NCI-H460 (cell line): ENCODE data around the gene FSIP1. TPM values are rescaled to one million over a fixed set of nuclear protein-coding genes. Genes with fewer than 3 reads are reported as not detected.

Experiments
- DNase-seq: peaks from one replicate; pipeline ENCODE4 v3.0.0-alpha.2; 2016; ENCODE audit warnings: low read depth; ENCODE audit errors: extremely low read depth
- total RNA-seq: library from RNA; depleted of rRNA; stranded (reverse); fragments of >200 nt; shearing (Covaris generic); gene quantifications from 2 replicates; pipeline ENCODE4 v1.2.3, GENCODE V29; 2014

Gene FSIP1
- total RNA-seq, 1 experiment from 2014 or later, result 0.52 TPM

DNA sequence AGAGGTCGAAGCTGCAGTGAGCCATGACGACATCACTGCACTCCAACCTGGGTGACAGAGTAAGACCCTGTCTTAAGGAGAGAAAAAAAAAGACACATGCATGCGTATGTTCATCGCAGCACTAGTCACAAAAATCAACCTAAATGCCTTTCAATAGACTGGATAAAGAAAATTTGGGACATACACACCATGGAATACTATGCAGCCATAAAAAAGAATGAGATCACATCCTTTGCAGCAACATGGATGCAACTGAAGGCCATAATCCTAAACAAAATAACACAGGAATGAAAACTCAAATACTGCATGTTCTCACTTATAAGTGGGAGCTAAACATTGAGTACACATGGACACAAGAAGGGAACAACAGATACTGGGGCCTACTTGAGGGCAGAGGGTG lies 53.1 kb downstream of the FSIP1 start:
- no peak for DNase-seq

DNA sequence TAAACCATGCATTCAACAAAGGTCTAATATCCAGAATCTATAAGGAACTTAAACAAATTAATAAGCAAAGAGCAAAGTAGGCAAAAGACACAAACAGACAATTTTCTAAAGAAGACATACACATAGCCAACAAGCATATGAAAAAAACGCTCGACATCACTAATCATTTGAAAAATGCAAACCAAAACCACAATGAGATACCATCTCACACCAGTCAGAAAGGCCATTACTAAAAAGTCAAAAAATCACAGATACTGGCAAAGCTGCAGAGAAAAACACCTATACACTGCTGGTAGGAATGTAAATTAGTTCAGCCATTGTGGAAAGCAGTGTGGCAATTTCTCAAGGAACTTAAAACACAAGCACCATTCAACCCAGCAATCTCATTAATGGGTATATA lies 53.8 kb downstream of the FSIP1 start:
- no peak for DNase-seq

DNA sequence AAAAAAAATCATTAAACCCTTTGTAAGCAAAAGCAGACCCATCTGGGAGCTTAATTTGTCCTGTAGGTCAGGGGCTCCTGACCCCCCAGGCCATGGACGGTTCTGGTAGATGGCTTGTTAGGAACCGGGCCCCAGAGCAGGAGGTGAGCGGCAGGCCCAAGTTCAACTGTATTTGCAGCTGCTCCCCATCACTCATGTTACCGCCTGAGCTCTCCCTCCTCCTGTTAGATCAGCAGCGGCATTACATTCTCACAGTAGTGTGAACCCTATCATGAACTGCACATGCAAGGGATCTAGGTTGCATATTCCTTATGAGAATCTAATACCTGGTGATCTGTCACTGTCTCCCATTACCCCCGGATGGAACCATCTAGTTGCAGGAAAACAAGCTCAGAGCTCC lies 60.7 kb downstream of the FSIP1 start:
- no peak for DNase-seq

DNA sequence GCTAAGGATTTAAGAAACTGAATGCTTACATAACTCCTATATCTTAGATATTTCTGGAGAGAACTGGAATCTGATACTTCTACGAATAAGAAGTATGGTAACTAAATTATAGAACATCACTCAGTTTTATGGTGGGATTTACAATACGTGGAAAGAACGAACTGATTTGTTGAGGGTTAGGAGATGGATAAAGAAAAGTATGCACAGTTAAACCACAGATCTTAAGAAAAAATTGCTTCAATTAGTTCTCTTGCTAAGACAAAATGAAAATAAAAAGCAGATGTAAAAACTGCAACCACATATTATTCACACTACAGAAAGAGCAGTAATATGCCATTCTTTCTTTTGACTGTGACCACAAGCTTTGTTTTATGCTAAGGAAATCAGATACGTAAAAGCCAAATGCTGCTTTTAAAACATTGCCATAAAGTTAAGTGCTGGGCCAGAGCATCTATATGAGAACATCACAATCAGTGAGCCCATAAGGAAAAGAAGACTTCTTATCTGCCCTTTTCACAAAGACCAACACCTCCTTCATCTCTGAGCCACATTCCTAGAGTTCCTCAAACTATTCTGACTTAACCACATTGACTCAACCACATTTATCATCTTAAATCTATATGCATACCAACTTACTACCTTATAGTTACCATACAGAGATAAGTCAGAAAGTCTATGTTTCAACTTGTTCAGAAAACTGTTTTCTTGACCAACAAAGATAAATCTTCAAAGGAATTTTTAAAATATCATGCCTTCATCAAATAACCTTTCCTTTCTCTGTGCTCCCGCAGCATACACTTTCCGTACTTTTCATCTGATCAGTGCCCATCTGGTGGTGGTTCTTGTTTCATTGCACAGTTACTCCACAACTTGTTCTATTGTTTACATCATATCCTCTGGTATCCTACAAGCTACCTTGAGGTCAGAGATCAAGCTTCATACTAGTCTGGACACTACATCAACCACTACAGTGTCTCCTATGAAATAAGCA lies 61.7 kb downstream of the FSIP1 start:
- no peak for DNase-seq

DNA sequence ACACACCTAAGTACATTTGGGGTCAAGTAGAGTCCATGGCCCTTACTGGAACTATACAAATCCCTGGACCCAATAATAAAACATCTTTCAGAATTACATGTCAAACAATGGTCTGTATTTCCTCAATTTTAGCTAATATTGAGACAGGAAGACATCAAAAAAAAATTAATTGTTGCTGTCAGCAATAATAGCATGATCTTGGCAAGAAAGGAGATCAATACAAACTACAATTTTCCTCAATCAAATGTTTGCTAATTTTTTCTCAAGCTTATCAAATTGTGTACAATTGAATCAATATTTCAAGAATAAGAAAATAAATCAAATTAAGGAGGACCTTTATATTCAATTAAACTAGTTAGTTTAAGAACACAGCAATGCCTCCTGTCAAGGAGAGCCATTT lies 62.6 kb downstream of the FSIP1 start:
- no peak for DNase-seq

DNA sequence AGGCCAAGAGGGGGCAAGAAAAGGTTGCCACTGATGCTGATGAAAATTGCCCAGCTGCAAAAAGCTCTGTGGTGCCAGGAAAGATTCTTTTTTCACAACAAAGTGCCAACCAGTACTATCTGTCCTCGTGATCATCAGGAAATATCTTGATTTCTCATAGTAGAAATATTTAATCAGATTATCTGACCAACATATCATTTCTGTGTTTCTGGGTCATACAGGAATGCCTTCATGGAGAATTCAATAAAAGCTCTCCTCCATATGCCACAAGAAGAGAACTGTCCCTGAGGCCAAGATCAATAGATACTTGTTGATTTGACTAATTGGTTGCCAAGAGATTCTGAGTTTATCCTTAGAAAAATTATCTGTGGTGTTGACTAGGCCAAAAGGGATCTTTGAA lies 63.5 kb downstream of the FSIP1 start:
- no peak for DNase-seq

DNA sequence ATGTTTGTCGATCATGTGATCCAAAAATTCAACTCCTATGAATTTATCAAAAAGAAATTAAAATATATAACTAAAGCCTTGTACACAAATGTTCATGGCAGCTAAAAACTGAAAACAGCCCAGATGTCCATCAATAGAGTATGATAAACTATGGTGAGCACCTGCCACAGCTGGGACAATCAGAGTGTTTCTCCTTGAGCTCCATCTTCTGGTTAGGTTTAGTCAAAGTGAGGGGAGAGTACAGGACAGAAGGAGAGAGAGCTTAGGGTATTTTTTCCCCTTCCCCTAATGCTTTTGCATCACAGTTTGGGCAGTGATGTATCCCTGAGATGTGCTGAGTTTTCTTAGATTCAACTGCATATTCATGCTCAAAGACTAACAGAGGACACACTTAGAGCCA lies 65.5 kb downstream of the FSIP1 start:
- no peak for DNase-seq

DNA sequence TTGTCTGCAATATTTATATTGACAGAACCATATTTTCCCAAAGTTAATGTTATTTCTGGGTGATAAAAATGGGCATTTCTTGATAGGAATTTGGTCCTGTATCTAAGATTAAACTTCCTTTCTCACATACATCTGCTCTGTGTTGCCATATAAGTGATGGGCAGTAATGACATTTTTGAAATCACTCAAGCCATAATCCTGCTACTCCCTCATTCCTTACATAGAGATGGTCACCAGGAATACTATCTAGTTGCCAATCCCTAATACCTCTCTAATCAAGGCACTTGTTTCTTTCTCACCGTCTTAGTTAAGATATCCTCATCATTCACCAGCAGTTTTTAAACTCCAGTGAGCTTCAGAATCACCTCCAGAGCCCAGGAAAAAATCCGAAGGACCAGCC lies 68.4 kb downstream of the FSIP1 start:
- no peak for DNase-seq

DNA sequence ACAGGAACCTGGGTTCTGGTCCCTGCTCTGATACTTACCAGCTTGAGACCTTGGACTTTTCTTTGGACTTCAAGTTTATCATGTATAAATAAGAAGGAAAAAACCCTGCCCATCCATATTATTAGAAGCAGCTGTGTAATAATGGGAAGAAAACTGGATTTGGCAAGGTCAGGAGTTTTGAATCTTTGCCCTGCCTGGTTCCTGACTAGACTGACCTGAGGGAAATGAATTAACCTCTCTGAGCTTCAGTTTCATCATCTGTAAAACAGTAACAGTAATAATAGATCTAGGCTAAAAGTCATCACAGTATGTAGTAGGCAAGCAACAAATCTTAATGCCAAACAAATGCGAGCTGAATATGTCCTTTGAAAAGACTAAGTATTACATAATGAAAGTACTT lies 68.8 kb downstream of the FSIP1 start:
- no peak for DNase-seq

DNA sequence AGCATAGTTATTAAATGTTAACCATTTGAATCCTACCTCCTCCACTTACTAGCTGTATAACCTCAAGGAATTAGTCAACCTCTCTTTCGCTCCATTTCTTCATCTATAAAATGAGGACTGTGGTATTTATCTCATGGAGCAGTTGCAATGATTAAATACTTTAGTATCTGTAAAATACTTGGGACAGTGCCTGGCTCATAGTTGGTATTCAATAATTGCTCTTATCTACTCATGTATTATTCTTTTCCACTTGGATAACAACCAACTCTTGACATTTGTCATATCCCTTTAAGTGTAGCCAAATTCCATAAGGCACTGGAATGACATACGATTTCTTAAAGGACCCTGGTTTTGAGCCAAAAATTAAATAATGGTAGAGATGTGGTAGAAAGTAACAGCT lies 72.0 kb downstream of the FSIP1 start:
- DNase-seq, result no peak

DNA sequence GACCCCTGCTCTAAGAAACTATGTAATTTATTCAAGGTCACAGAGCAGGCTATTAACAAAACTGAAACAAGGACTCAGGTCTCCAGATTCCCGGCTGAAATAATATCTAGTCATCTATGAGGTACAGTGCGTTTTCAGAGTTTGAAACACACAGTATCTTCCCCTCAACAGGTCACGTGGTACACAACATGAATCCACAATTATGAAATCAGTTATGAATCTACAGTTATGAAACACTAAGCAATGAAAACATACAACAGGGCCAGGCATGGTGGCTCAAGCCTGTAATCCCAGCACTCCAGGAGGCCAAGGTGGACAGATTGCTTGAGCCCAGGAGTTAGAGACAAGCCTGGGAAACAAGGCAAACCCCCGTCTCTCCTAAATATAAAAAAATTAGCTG lies 72.7 kb downstream of the FSIP1 start:
- DNase-seq, result no peak

DNA sequence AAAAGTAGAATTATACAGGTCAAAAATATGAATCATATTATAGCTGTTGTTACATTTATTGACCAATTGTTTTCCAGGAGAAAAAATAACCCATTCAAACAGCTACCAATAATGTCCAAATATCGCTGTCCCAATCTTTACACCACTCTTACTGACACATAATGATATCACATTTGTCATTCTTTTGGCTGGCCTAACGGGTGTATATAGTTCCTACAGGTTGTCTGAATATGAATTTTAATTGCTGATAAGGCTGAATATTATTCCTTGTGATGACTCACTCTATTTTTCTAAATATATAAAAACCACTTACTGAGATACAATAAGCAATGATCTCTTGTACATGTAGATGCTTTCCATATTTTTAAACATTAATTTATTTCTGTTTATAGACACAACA lies 76.4 kb downstream of the FSIP1 start:
- no peak for DNase-seq

DNA sequence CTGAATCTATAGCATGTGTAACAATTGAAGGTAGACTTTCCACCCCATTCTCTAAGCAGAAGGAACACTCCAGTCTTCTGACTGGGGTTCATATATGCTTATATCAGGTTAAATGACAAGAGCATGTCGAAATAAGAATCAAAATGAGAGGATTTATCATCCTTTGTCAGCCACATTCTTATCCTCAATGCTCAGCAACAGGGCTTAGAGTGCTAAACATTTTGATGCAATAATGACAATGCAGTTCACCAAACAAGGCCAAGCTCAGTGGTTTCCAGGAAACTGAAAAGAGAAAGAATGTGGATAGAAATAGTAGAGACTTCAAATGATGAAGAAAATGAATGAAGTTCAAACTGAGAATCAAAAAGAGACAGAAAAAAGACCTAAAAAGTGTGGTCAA lies 78.0 kb downstream of the FSIP1 start:
- DNase-seq, result no peak

DNA sequence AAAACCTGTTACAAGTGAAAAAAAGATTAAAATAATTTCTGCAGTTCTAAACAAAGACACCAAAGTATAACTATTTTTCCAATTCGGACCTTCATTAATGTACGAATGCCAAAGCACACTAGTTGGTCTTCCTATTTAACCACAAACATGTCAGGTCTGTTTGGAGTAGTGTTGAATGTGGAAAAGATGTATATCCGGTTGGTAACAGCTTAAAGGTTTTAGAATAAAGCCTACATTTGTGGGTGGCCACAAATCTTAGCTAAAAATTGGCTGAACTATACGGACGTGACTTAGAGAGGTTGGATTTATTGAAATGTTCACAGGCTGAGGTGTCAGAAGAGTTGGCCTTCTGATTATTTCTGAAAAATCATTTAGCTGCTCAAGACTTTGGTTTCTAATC lies 78.4 kb downstream of the FSIP1 start:
- no peak for DNase-seq

DNA sequence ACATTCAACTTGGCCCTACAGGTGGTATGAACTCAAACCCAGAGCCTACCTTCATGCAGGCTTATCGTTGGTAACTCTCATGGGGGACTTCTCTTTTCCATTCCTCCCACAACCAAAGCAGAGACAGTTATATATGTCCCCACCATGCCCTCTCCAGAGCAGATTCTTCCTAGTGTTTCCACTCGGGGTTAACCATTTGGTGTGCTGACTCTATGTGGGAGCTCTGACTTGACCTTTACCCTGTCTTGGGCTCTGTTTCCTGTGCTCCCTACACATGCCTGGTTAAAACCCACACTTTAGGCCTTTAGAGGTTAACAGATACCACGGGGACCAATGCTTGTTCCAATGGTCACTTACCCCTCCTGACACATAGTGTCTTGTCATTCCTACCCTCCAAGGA lies 80.7 kb downstream of the FSIP1 start:
- DNase-seq, result no peak

DNA sequence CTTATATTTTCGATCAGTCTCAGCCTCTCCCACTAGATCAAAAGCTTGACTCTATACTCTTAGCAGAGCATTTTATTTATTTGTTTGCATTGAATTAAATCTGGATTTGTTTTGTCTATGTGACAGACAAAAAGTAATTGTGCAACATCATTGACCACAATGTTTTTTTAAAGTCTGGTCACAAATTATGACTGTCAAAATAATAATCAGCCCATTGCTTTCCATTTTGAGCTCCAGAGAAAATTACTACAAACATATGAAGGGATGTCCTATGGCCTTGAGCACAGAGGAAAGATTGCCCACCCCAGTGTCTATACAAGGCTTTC lies 82.3 kb downstream of the FSIP1 start:
- DNase-seq, result no peak

DNA sequence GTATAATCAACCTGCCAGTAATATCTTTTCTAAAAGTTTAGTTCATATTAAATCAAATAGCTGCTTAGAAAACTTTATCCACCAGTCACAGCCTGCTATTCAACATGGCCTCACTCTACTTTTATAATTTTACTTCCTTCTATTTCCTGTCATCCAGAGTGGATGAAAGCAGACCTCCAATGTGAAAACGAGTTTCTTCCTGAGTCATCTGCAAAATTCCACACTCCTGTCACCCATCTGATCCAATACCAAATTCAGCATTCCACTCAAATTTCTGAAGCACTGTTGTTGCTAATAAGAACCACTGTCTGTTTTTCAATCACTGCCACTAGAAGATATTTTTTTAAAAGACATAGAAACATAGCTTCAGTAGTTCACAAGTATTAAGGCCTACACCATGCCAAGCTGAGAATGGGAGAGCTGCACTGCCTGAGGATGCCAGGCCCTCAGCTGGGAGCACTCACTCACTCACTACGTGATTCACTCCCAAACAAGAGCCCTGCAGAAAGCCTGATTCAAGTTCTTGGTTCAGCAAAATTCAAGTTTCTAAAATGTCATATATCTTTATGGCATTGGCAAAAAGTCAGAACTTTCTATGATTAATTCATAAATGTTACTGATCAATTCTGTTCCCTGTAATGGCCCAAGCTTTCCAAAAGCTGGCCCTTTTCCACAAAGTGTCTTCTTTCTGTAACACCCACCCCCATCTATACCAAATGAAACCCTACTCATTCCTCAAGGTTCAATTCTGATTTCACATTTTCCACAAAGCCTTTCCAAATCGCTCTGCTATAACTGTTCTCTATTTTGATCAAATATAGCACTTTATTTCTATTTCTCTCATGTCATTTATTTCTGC lies 82.9 kb downstream of the FSIP1 start:
- no peak for DNase-seq

DNA sequence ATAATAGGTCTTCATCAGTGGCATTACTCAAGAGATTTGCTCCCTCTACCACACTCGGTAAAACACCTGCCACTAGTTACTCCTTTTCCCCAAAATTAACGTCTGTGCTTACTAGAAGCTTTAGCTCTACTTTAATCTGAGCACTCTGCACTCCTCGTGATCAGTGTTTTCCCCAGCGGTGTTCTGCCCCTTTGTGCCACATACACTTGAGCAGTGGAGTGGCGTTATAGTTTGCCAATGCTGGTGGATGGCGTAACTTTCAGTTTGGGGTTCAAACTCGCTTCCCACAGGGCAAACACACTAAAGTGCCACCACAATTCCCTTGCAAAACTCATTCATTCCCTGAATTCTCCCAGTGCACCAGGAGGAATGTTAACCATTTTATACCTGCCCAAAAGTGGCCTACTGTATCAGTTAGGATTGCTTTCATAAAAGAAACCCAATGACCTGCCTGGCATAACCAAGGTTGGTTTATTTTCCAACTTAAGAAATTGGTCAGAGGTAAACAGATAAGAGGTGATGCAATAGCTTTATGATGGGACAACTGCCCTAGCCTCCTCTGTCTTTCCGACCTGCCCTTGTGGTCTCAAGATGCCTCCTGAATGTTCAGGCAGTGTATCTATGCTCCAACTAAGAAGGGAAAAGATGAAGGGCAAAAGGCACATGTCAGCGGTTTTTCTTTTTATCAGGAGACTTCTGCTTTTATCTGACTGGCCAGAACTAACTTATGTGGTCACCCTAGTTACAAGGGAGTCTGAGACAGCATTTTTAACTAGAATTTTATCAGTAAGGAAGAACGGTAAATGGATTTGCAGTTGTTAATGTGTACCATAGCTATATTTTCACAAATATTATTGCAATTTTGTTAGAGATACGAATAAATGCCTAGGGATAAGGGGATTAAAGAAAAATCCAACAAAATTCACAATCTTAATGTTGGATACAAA lies 83.9 kb downstream of the FSIP1 start:
- DNase-seq, result no peak

DNA sequence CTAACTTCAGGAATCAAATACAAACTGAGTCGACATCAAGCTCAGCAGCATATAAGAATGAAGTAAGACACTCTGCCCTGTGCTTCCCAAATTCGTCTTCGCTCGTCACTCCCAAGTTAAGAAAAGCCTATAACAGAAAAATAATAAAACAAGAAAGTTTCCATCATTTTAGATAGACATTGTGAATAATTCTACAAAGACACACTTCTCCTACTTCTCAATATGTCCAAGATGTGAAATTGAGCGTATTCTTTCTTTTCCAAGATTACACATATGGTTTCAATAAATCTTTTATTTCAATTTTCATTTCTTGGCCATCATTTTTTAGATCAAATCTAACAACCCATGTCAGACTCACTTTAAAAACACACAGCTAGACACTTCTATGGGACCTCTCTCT lies 85.1 kb downstream of the FSIP1 start:
- DNase-seq, result no peak

DNA sequence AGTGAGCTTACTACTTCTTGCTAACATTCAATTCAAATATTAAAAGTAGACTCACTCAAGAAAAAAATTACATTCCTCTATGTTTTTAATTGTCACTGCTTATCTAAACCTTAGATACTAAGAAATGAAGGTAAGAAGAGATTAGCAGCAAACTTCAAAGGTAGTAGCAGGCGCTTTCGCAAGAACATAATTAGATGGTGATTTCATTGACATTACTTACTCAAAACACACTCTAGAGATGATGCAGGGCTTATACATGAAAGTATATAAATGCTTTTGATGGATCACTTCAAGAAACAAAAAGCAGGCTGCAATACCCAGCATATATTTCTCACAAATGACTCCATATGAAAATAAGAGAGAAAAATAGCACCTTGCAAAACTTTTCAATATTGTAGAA lies 86.8 kb downstream of the FSIP1 start:
- no peak for DNase-seq
